OCI-LY1 (cell line): Measurements from ENCODE around the gene ADCYAP1R1.

ENCODE experiments used
- H2AFZ ChIP-seq: fragments of 200-600 bp; sonication (generic), shearing (Covaris generic); 2 replicates; pipeline ENCODE4 v1.6.0; 2014; ENCODE audit warnings: antibody characterized with exemption, mild to moderate bottlenecking, low read length
- H3F3A ChIP-seq: fragments of 200-600 bp; sonication (generic), shearing (Covaris generic); 2 replicates; pipeline ENCODE4 v1.6.0; 2014; ENCODE audit warnings: mild to moderate bottlenecking, antibody characterized with exemption, low read length, moderate library complexity; ENCODE audit not compliant: insufficient read depth
- H3K27ac ChIP-seq: fragments of 200-600 bp; sonication (generic); 2 replicates; pipeline ENCODE4 v1.5.1; 2014; ENCODE audit warnings: low read length, mixed run types, mild to moderate bottlenecking, low read depth; ENCODE audit not compliant: poor library complexity, severe bottlenecking
- H3K27me3 ChIP-seq: fragments of 200-600 bp; sonication (generic); 2 replicates; pipeline ENCODE4 v1.6.0; 2014; ENCODE audit warnings: antibody characterized with exemption, mild to moderate bottlenecking, low read length, moderate library complexity; ENCODE audit not compliant: insufficient read depth
- H3K36me3 ChIP-seq: fragments of 200-600 bp; sonication (generic); 2 replicates; pipeline ENCODE4 v1.6.1; 2014; ENCODE audit warnings: mild to moderate bottlenecking, antibody characterized with exemption, low read length, moderate library complexity, mixed read lengths; ENCODE audit not compliant: insufficient read depth
- H3K4me1 ChIP-seq: fragments of 200-600 bp; sonication (generic); 2 replicates; pipeline ENCODE4 v1.5.1; 2014; ENCODE audit warnings: mild to moderate bottlenecking, low read length, moderate library complexity; ENCODE audit not compliant: insufficient read depth, severe bottlenecking
- H3K4me2 ChIP-seq: fragments of 200-600 bp; sonication (generic), shearing (Covaris generic); 2 replicates; pipeline ENCODE4 v1.6.1; 2014; ENCODE audit warnings: low read length
- H3K4me3 ChIP-seq: fragments of 200-600 bp; sonication (generic); 2 replicates; pipeline ENCODE4 v1.5.1; 2014; ENCODE audit warnings: low read length, low read depth, mild to moderate bottlenecking, mixed read lengths; ENCODE audit not compliant: poor library complexity, severe bottlenecking
- H3K79me2 ChIP-seq: fragments of 200-600 bp; shearing (Covaris generic); 2 replicates; pipeline ENCODE4 v1.6.1; 2016; ENCODE audit warnings: mixed run types, low read length, mixed read lengths; ENCODE audit not compliant: insufficient read depth
- H3K9ac ChIP-seq: fragments of 200-600 bp; sonication (generic), shearing (Covaris generic); 2 replicates; pipeline ENCODE4 v1.6.1; 2014; ENCODE audit warnings: mild to moderate bottlenecking, low read length, mixed read lengths
- H3K9me2 ChIP-seq: fragments of 200-600 bp; sonication (generic), shearing (Covaris generic); 2 replicates; pipeline ENCODE4 v1.6.1; 2014; ENCODE audit warnings: low read depth, mild to moderate bottlenecking, low read length, mixed read lengths
- H3K9me3 ChIP-seq: fragments of 200-600 bp; shearing (Covaris generic); 2 replicates; pipeline ENCODE4 v1.6.1; 2014; ENCODE audit warnings: low read length, mixed read lengths
- H4K20me1 ChIP-seq: fragments of 200-600 bp; sonication (generic), shearing (Covaris generic); 2 replicates; pipeline ENCODE4 v1.6.0; 2016; ENCODE audit warnings: mild to moderate bottlenecking, low read length; ENCODE audit not compliant: insufficient read depth
- EZH2 ChIP-seq: fragments of 200-600 bp; sonication (generic), shearing (Covaris generic); IDR thresholded peaks from 2 replicates; pipeline ENCODE4 v1.8.0; 2017; ENCODE audit warnings: borderline replicate concordance, mixed run types, mild to moderate bottlenecking, antibody characterized with exemption, low read length, moderate library complexity, mixed read lengths
- TF ChIP-seq, protein P1 (sequence below): fragments of 200-600 bp; sonication (generic), shearing (Covaris generic); IDR thresholded peaks from 2 replicates; pipeline ENCODE4 v1.5.1; 2017; ENCODE audit warnings: mild to moderate bottlenecking, antibody characterized with exemption, low read length, moderate library complexity, mixed read lengths

ADCYAP1R1 gene

DNA sequence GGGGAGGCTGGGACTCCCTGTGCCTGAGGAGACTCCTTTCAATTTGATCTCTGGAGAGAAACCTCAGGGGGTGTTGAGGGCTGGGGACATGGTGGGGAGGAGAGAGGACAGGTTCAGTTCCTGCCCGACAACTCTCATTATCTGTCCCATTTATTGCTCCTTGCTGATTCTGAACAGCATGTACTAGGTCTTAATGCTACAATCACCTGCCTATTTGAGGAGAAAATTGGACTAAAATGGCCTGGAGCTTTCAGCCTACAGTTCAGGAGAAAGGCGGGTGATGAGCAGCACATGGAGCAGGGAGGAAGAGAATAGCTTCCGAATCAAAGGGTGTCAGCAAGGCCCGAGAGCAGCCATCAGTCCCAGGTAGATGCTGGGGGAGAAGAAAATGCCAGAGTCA is 30.0 kb upstream of the ADCYAP1R1 start:
- H3K4me2 ChIP-seq, result no peak overlapping the region
- no peaks in the 10 kb centered on the region for H3K27me3 ChIP-seq
- H3K9ac ChIP-seq, result no peak overlapping the region
- no peak overlapping the region for H3K27ac ChIP-seq
- no peak overlapping the region for H2AFZ ChIP-seq
- H4K20me1 ChIP-seq, result no peaks in the 10 kb centered on the region
- no peaks in the 10 kb centered on the region for H3K79me2 ChIP-seq
- no peaks in the 10 kb centered on the region for H3F3A ChIP-seq
- no peak for TF ChIP-seq EZH2
- TF ChIP-seq, protein P1, sequence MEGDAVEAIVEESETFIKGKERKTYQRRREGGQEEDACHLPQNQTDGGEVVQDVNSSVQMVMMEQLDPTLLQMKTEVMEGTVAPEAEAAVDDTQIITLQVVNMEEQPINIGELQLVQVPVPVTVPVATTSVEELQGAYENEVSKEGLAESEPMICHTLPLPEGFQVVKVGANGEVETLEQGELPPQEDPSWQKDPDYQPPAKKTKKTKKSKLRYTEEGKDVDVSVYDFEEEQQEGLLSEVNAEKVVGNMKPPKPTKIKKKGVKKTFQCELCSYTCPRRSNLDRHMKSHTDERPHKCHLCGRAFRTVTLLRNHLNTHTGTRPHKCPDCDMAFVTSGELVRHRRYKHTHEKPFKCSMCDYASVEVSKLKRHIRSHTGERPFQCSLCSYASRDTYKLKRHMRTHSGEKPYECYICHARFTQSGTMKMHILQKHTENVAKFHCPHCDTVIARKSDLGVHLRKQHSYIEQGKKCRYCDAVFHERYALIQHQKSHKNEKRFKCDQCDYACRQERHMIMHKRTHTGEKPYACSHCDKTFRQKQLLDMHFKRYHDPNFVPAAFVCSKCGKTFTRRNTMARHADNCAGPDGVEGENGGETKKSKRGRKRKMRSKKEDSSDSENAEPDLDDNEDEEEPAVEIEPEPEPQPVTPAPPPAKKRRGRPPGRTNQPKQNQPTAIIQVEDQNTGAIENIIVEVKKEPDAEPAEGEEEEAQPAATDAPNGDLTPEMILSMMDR, result no peak
- no peaks in the 10 kb centered on the region for H3K9me3 ChIP-seq
- no peak overlapping the region for H3K4me3 ChIP-seq
- H3K36me3 ChIP-seq, result no peaks in the 10 kb centered on the region
- H3K9me2 ChIP-seq, result no peaks in the 10 kb centered on the region
- no peaks in the 10 kb centered on the region for H3K4me1 ChIP-seq

DNA sequence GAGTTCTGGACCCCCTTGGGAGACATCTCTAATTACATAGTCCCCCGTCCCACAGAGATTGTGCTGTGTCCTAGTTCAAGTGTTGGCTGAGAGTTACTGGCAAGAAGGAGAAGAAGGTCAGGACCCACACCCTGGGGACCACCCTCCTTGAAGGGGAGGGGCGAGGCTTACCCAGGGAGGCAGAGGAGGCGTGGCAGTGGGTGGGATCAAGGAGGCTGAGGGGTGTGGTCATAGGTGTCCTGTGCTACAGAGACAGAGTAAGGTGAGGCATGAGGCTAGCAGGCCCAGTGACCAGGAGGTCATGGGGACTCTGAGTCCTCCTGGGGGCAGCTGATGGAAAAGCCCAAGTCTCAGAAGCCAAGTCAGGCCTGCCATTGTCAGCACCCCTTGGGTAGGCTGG is 29.4 kb upstream of the ADCYAP1R1 start:
- Histone ChIP-seq H4K20me1 (no peaks in the 10 kb centered on the region), H3K9ac (no peak overlapping the region), H3K9me3 (no peaks in the 10 kb centered on the region), H3K4me3 (no peak overlapping the region), H3K27ac (no peak overlapping the region), H3K27me3 (no peaks in the 10 kb centered on the region), H3K4me1 (no peaks in the 10 kb centered on the region), H2AFZ (no peak overlapping the region), H3K9me2 (no peaks in the 10 kb centered on the region), H3K4me2 (no peak overlapping the region), H3K36me3 (no peaks in the 10 kb centered on the region), H3F3A (no peaks in the 10 kb centered on the region), H3K79me2 (no peaks in the 10 kb centered on the region)
- TF ChIP-seq EZH2, result no peak
- TF ChIP-seq, protein P1, result no peak

DNA sequence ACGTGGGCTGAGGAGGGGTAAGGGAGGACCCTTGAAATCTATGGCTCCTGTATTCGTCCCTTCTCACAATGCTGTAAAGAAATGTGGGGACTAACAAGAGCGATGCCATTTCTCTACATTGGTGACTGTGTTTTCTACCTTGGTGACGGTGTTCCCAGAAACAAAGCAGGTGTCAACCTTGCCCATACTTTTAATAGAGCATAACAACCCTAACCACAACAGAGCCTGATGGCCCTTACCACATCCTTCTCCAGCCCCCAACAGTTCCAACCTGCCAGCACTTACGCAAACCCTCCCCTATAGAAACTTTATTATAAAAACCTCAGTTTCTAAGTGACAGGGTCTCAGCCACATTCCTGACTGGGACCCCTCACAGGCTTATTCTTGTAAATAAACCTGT is 28.2 kb upstream of the ADCYAP1R1 start:
- Histone ChIP-seq H4K20me1 (no peaks in the 10 kb centered on the region), H3K27me3 (no peaks in the 10 kb centered on the region), H3K9me3 (no peaks in the 10 kb centered on the region), H2AFZ (no peak overlapping the region), H3K4me1 (no peaks in the 10 kb centered on the region), H3F3A (no peaks in the 10 kb centered on the region), H3K4me2 (no peak overlapping the region), H3K79me2 (no peaks in the 10 kb centered on the region), H3K9ac (no peak overlapping the region), H3K4me3 (no peak overlapping the region), H3K36me3 (no peaks in the 10 kb centered on the region), H3K9me2 (no peaks in the 10 kb centered on the region), H3K27ac (no peak overlapping the region)
- TF ChIP-seq EZH2, result no peak
- TF ChIP-seq, protein P1, result no peak
